Esophagus muscularis mucosa (tissue), 4 donors: ENCODE measurements around the gene CD37. TPM values are rescaled to one million over a fixed set of nuclear protein-coding genes. Genes with fewer than 3 reads are reported as not detected.
"Not testable (repeated sequence)": the region's sequence is repeated elsewhere in the genome, so short reads cannot be mapped to it uniquely, and the experiment has no call there.

ENCODE experiments used
- DNase-seq: peaks from one replicate; pipeline ENCODE4 v3.0.0-alpha.2; 2017; ENCODE audit errors: extremely low spot score
- H3K27ac ChIP-seq, 4 donors: fragments of 200-600 bp; sonication (generic); replicated peaks in 1 of 4; 1 replicate in 3 of 4; 2 replicates in 1 of 4; pipeline ENCODE4 v1.5.1; 2016 to 2019; ENCODE audit warnings: mild to moderate bottlenecking in 1 of 4
- H3K27me3 ChIP-seq, 4 donors: fragments of 200-600 bp; sonication (generic); one replicate each; pipeline versions ENCODE4 v1.5.1 to v1.6.0; 2016 to 2019
- H3K36me3 ChIP-seq, 4 donors: fragments of 200-600 bp; sonication (generic); one replicate each; pipeline ENCODE4 v1.5.1; 2016 to 2019
- H3K4me1 ChIP-seq, 4 donors: fragments of 200-600 bp; sonication (generic); one replicate each; pipeline ENCODE4 v1.5.1; 2016 to 2019
- H3K4me3 ChIP-seq, 4 donors: fragments of 200-600 bp; sonication (generic); 1 replicate in 2 of 4; 2 replicates in 2 of 4; pipeline ENCODE4 v1.5.1; 2016 to 2019; ENCODE audit warnings: mild to moderate bottlenecking in 4 of 4, moderate library complexity in 1 of 4
- H3K9me3 ChIP-seq, 4 donors: fragments of 200-600 bp; sonication (generic); 1 replicate in 3 of 4; 2 replicates in 1 of 4; pipeline ENCODE4 v1.5.1; 2016 to 2019
- CTCF ChIP-seq, 3 experiments: fragments of 200-600 bp in 2 of 3; fragments of 450-650 bp in 1 of 3; sonication (generic) in 2 of 3; IDR thresholded peaks; one replicate each; pipeline ENCODE4 v1.5.1; 2017 to 2019; ENCODE audit warnings: antibody characterized with exemption in 3 of 3, mild to moderate bottlenecking in 2 of 3, moderate library complexity in 1 of 3
- EP300 ChIP-seq: sonication (generic); formaldehyde crosslinking; IDR thresholded peaks from one replicate; pipeline ENCODE4 v1.6.1; 2017; ENCODE audit warnings: antibody characterized with exemption
- POLR2A ChIP-seq: fragments of 450-650 bp; IDR thresholded peaks from one replicate; pipeline ENCODE4 v1.6.1; 2017; ENCODE audit warnings: antibody characterized with exemption, moderate library complexity, mild to moderate bottlenecking, low read depth
- POLR2AphosphoS5 ChIP-seq, 2 donors: sonication (generic); formaldehyde crosslinking; IDR thresholded peaks; one replicate each; pipeline ENCODE4 v1.6.1; 2017; ENCODE audit warnings: antibody characterized with exemption in 2 of 2
- WGBS: methylation state at CpG from one replicate; pipeline ENCODE4 v1.1.5; 2018; 5-methylcytosine and 5-hydroxymethylcytosine counted together
- intact Hi-C: fragments of 100-400 bp; cut with DNase I; formaldehyde crosslinking; loops from one replicate; pipeline ENCODE4 v1.15.1; 2023
- total RNA-seq, 4 donors: library from RNA; depleted of rRNA; stranded (reverse); fragments of >200 nt; gene quantifications; one replicate each; pipeline versions ENCODE4 v1.1.0 to v1.2.1, GENCODE V29; 2016

Gene CD37
- total RNA-seq, 4 donors from 2014 or later = 8.0 to 22.4 (median 11.6) TPM

- peaks cover 0 to 31% (median 10%) of the 10 kb centered on the region in 4 donors for H3K36me3 ChIP-seq
- intact Hi-C loops = no loop called here
Measured at GRCh38 chr19:49309087-49309486, 26.1 kb upstream of the CD37 start.

GRCh38 chr19:49315111-49315510 lies 20.1 kb upstream of the CD37 start:
- WGBS = 86% methylated on average over 1 of the region's 1 CpG
- H3K36me3 ChIP-seq = peaks cover 0 to 13% (median 8%) of the 10 kb centered on the region in 4 donors
- TF ChIP-seq EP300 (no peak), POLR2A (no peak), CTCF (IDR thresholded peaks at IDR 0.05) (no peak), POLR2AphosphoS5 (IDR thresholded peaks at IDR 0.05) (no peak)
- H3K9me3 ChIP-seq = peaks cover 0 to 12% (median 0%) of the 10 kb centered on the region in 4 donors
- intact Hi-C loops = no loop called here
- H3K27ac ChIP-seq = no peak overlapping the region
- H3K4me1 ChIP-seq = no peaks in the 10 kb centered on the region
- no peak overlapping the region for H3K4me3 ChIP-seq
- H3K27me3 ChIP-seq = no peaks in the 10 kb centered on the region
- no peak for DNase-seq

More at GRCh38 chr19:49309087-49309486, 26.1 kb upstream of the CD37 start:
- WGBS = 85% methylated on average over 6 of the region's 6 CpGs
- DNase-seq = no peak
- no peak overlapping the region for H3K4me3 ChIP-seq
- no peak overlapping the region for H3K27ac ChIP-seq
- H3K4me1 ChIP-seq = no peaks in the 10 kb centered on the region
- no peak for TF ChIP-seq EP300
- TF ChIP-seq POLR2AphosphoS5 (IDR thresholded peaks at IDR 0.05) = no peak
- TF ChIP-seq POLR2A = no peak
- no peak for TF ChIP-seq CTCF (IDR thresholded peaks at IDR 0.05)
- H3K9me3 ChIP-seq = no peaks in the 10 kb centered on the region
- H3K27me3 ChIP-seq = no peaks in the 10 kb centered on the region

- no peak overlapping the region for H3K4me3 ChIP-seq
- DNase-seq = no peak
- no peaks in the 10 kb centered on the region for H3K4me1 ChIP-seq
- peaks cover 0 to 3% (median 0%) of the 10 kb centered on the region in 4 donors for H3K36me3 ChIP-seq
- no peak overlapping the region for H3K27ac ChIP-seq
- H3K27me3 ChIP-seq = no peaks in the 10 kb centered on the region
- TF ChIP-seq POLR2AphosphoS5 (IDR thresholded peaks at IDR 0.05) (no peak), CTCF (IDR thresholded peaks at IDR 0.05) (no peak), POLR2A (no peak), EP300 (no peak)
- H3K9me3 ChIP-seq = peaks cover 0 to 17% (median 0%) of the 10 kb centered on the region in 4 donors
- intact Hi-C loops = no loop called here
Measured at GRCh38 chr19:49316284-49316683, 18.9 kb upstream of the CD37 start.

GRCh38 chr19:49318296-49318695 lies 16.9 kb upstream of the CD37 start:
- Histone ChIP-seq H3K27me3 (no peaks in the 10 kb centered on the region), H3K36me3 (peaks cover 0 to 9% (median 0%) of the 10 kb centered on the region in 4 donors), H3K9me3 (peaks cover 0 to 17% (median 0%) of the 10 kb centered on the region in 4 donors), H3K27ac (no peak overlapping the region), H3K4me1 (no peaks in the 10 kb centered on the region), H3K4me3 (no peak overlapping the region)
- intact Hi-C loops = no loop called here
- TF ChIP-seq POLR2AphosphoS5 (IDR thresholded peaks at IDR 0.05) (no peak), EP300 (no peak), POLR2A (no peak), CTCF (IDR thresholded peaks at IDR 0.05) (no peak)
- DNase-seq = no peak

- peak; percentile 34 for DNase-seq
Measured at GRCh38 chr19:49324801-49325576, 10.2 kb upstream of the CD37 start, which contains the start of gene SLC6A16. TSS of gene SLC6A16 (minus strand) at chr19:49325191. CDS start at chr19:49311347, 13,844 bp downstream.

GRCh38 chr19:49325756-49326155 lies 9.4 kb upstream of the CD37 start:
- H3K4me1 ChIP-seq, H3K27ac ChIP-seq, H3K9me3 ChIP-seq, H3K4me3 ChIP-seq, H3K27me3 ChIP-seq: not testable (repeated sequence)
- intact Hi-C loops = loop anchor here (10.0 kb wide), 2 partner anchors 61 to 101 kb away; no protein-coding TSS in a partner anchor
- peak; percentile 47 for DNase-seq
- H3K36me3 ChIP-seq = peaks cover 0 to 16% (median 0%) of the 10 kb centered on the region in 4 donors
- WGBS = 94% methylated on average over 13 of the region's 13 CpGs

More at GRCh38 chr19:49324801-49325576, 10.2 kb upstream of the CD37 start, which contains the start of gene SLC6A16:
- Histone ChIP-seq H3K9me3 (peaks cover 0 to 5% (median 0%) of the 10 kb centered on the region in 4 donors), H3K27me3 (no peaks in the 10 kb centered on the region), H3K27ac (no peak within 1 kb of the TSS), H3K36me3 (peaks cover 0 to 9% (median 0%) of the 10 kb centered on the region in 4 donors), H3K4me3 (no peak within 1 kb of the TSS), H3K4me1 (no peaks in the 10 kb centered on the region)
- intact Hi-C loops = loop anchor here (10.0 kb wide), 2 partner anchors 60 to 100 kb away; no protein-coding TSS in a partner anchor
- TF ChIP-seq CTCF (IDR thresholded peaks at IDR 0.05) (no peak), POLR2AphosphoS5 (IDR thresholded peaks at IDR 0.05) (no peak), EP300 (no peak), POLR2A (no peak)
- 93% methylated on average over 32 of the region's 38 CpGs for WGBS
